ENCODE results near the gene FAM114A1.
A peak's percentile ranks its signal among the peaks of the same experiment; 100 is the strongest.

GRCh38 chr4:38873290-38873944 is 5.8 kb downstream of the FAM114A1 start:
- TF ChIP-seq CTCF (IDR thresholded peaks at IDR 0.05) (peak in 1 of 4 donors; percentile 5), POLR2A (IDR thresholded peaks at IDR 0.05) (no peak)

All from right lobe of liver (tissue), 4 donors.